GM10266 (cell line): ENCODE measurements around the gene MYO10.

ENCODE experiments used
- DNase-seq: peaks from one replicate; pipeline ENCODE4 v3.0.0; 2012; ENCODE audit errors: extremely low spot score
- CTCF ChIP-seq: IDR thresholded peaks from 2 replicates; pipeline ENCODE4 v1.5.1; 2012; ENCODE audit warnings: mild to moderate bottlenecking, low read depth; ENCODE audit not compliant: control insufficient read depth, insufficient read depth; ENCODE audit errors: missing control alignments

MYO10 gene

GRCh38 chr5:16713386-16713928 lies 222.6 kb downstream of the MYO10 start:
- TF ChIP-seq CTCF, result no peak
- no peak for DNase-seq

- no peak for DNase-seq
Observed at GRCh38 chr5:16712620-16713019, 223.5 kb downstream of the MYO10 start.

GRCh38 chr5:16712178-16712577 lies 223.9 kb downstream of the MYO10 start:
- DNase-seq, result no peak
- TF ChIP-seq CTCF, result no peak

More at GRCh38 chr5:16712620-16713019, 223.5 kb downstream of the MYO10 start:
- TF ChIP-seq CTCF, result no peak

- TF ChIP-seq CTCF, result no peak
- no peak for DNase-seq
Observed at GRCh38 chr5:16709691-16710433, 226.2 kb downstream of the MYO10 start.

- TF ChIP-seq CTCF, result no peak
- no peak for DNase-seq
Observed at GRCh38 chr5:16707869-16708192, 228.3 kb downstream of the MYO10 start.

GRCh38 chr5:16707168-16707868 lies 228.8 kb downstream of the MYO10 start:
- no peak for DNase-seq
- TF ChIP-seq CTCF, result no peak

GRCh38 chr5:16704945-16705344 lies 231.1 kb downstream of the MYO10 start:
- DNase-seq, result no peak
- no peak for TF ChIP-seq CTCF
